Lung (tissue), 12 donors: Measurements from ENCODE around the gene PGP. TPM values are rescaled to one million over a fixed set of nuclear protein-coding genes. Genes with fewer than 3 reads are reported as not detected.

Experiments
- ATAC-seq: fragments of 200-7000 bp; cut with Tn5 transposase; one replicate; pipeline ENCODE4 v1.9.1; 2020; ENCODE audit warnings: moderate number of reproducible peaks; ENCODE audit not compliant: insufficient read depth, low FRiP score
- DNase-seq, 3 donors: peaks; one replicate each; pipeline ENCODE4 v3.0.0-alpha.2; 2013 to 2017
- H3K27ac ChIP-seq, 2 donors: one replicate each; pipeline ENCODE4 v1.5.1; 2013; ENCODE audit warnings: mild to moderate bottlenecking in 2 of 2, moderate library complexity in 2 of 2, control low read depth in 1 of 2, inconsistent platforms in 1 of 2, low read depth in 1 of 2, low read length in 1 of 2
- H3K27me3 ChIP-seq, 3 donors: one replicate each; pipeline ENCODE4 v1.5.1; 2013; ENCODE audit warnings: low read length in 2 of 3; ENCODE audit not compliant: control insufficient read depth in 3 of 3, insufficient read depth in 3 of 3
- H3K36me3 ChIP-seq, 4 donors: one replicate each; pipeline ENCODE4 v1.5.1; 2013; ENCODE audit warnings: low read length in 4 of 4, mild to moderate bottlenecking in 1 of 4, moderate library complexity in 1 of 4; ENCODE audit not compliant: control insufficient read depth in 4 of 4, insufficient read depth in 4 of 4
- H3K4me1 ChIP-seq, 5 donors: one replicate each; pipeline ENCODE4 v1.5.1; 2013; ENCODE audit warnings: low read length in 5 of 5, mild to moderate bottlenecking in 2 of 5, moderate library complexity in 1 of 5; ENCODE audit not compliant: control insufficient read depth in 5 of 5, insufficient read depth in 5 of 5
- H3K4me3 ChIP-seq: one replicate; pipeline ENCODE4 v1.5.1; 2013; ENCODE audit warnings: mild to moderate bottlenecking, control low read depth, moderate library complexity
- H3K9ac ChIP-seq, 2 donors: one replicate each; pipeline ENCODE4 v1.5.1; 2013; ENCODE audit warnings: low read length in 2 of 2, control low read depth in 1 of 2; ENCODE audit not compliant: insufficient read depth in 1 of 2
- H3K9me3 ChIP-seq, 4 donors: one replicate each; pipeline ENCODE4 v1.5.1; 2013; ENCODE audit warnings: low read length in 3 of 4, mild to moderate bottlenecking in 1 of 4, moderate library complexity in 1 of 4; ENCODE audit not compliant: control insufficient read depth in 4 of 4, insufficient read depth in 3 of 4
- CTCF ChIP-seq: IDR thresholded peaks from 2 replicates; pipeline ENCODE4 v1.5.1; 2012; ENCODE audit warnings: mild to moderate bottlenecking; ENCODE audit errors: control extremely low read depth, extremely low read depth
- WGBS, 2 donors: extraction: QIAGEN DNeasy Blood & Tissue Kit; methylation state at CpG; one replicate each; pipeline ENCODE4 v1.1.7; 2013; 5-methylcytosine and 5-hydroxymethylcytosine counted together
- polyA plus RNA-seq, 2 donors: library from polyadenylated mRNA; stranded (reverse); fragments of 200-250 nt; gene quantifications; one replicate each; pipeline ENCODE4 v1.2.1, GENCODE V29; 2013
- total RNA-seq, 2 donors: library from RNA; depleted of rRNA in 1 of 2; stranded (reverse); fragments of >200 nt in 1 of 2; gene quantifications; one replicate each; pipeline ENCODE4 v1.2.1, GENCODE V29; 2014 to 2021
- donor health status: control.
- donor health status: control.
- donor health status: Bipolar disorder and iron deficiency.
- donor health status: healthy.
- donor health status: DM: yes; HTN: yes; CAD: no.

The PGP gene
- total and polyA plus RNA-seq, 4 donors = 3.8 to 20.9 (median 13.7) TPM

GRCh38 chr16:2179107-2179501, 35.5 kb downstream of the PGP start:
- Histone ChIP-seq H3K9ac (no peak overlapping the region), H3K36me3 (peaks cover 4 to 41% (median 9%) of the 10 kb centered on the region in 4 donors), H3K27me3 (no peaks in the 10 kb centered on the region), H3K9me3 (no peaks in the 10 kb centered on the region), H3K4me3 (no peak overlapping the region), H3K4me1 (no peaks in the 10 kb centered on the region), H3K27ac (no peak overlapping the region)
- TF ChIP-seq CTCF = no peak
- DNase-seq (no peak), ATAC-seq (no peak)
- WGBS, 2 donors = 40 to 54% methylated on average over 3 to 50 of the region's 50 CpGs

- Histone ChIP-seq H3K36me3 (peaks cover 4 to 47% (median 9%) of the 10 kb centered on the region in 4 donors), H3K27me3 (no peaks in the 10 kb centered on the region), H3K9me3 (no peaks in the 10 kb centered on the region), H3K27ac (no peak overlapping the region), H3K4me1 (no peaks in the 10 kb centered on the region), H3K4me3 (no peak overlapping the region), H3K9ac (no peak overlapping the region)
- DNase-seq (peak; percentile 24 to 58 (median 44)), ATAC-seq (no peak)
- TF ChIP-seq CTCF = no peak
- WGBS, 2 donors = 46 to 48% methylated on average over 72 to 106 of the region's 106 CpGs
Observed at GRCh38 chr16:2178321-2179106, 36.1 kb downstream of the PGP start.

GRCh38 chr16:2177561-2177960, 37.1 kb downstream of the PGP start:
- H3K27ac ChIP-seq = no peak overlapping the region
- no peaks in the 10 kb centered on the region for H3K4me1 ChIP-seq
- peaks cover 4 to 55% (median 11%) of the 10 kb centered on the region in 4 donors for H3K36me3 ChIP-seq
- H3K27me3 ChIP-seq = no peaks in the 10 kb centered on the region
- TF ChIP-seq CTCF = no peak
- no peak overlapping the region for H3K9ac ChIP-seq
- ATAC-seq (no peak), DNase-seq (no peak)
- no peaks in the 10 kb centered on the region for H3K9me3 ChIP-seq
- WGBS, 2 donors = 94 to 95% methylated on average over 20 of the region's 20 CpGs
- H3K4me3 ChIP-seq = no peak overlapping the region
